HUES48 (cell line): Measurements from ENCODE around the gene SCYGR6.
"Not testable (repeated sequence)": the region's sequence is repeated elsewhere in the genome, so short reads cannot be mapped to it uniquely, and the experiment has no call there.

Source experiments
- H3K27ac ChIP-seq: one replicate; pipeline ENCODE4 v1.7.0; 2013; ENCODE audit warnings: low read depth, low read length, inconsistent platforms
- H3K27me3 ChIP-seq: 2 replicates; pipeline ENCODE4 v1.6.1; 2013; ENCODE audit warnings: mild to moderate bottlenecking, low read length; ENCODE audit not compliant: control insufficient read depth, insufficient read depth
- H3K36me3 ChIP-seq: 2 replicates; pipeline ENCODE4 v1.6.1; 2013; ENCODE audit warnings: low read length; ENCODE audit not compliant: control insufficient read depth, insufficient read depth
- H3K4me1 ChIP-seq: 2 replicates; pipeline ENCODE4 v1.6.1; 2013; ENCODE audit warnings: mild to moderate bottlenecking, low read length; ENCODE audit not compliant: control insufficient read depth, insufficient read depth
- H3K4me3 ChIP-seq: 2 replicates; pipeline ENCODE4 v1.5.1; 2013; ENCODE audit warnings: mild to moderate bottlenecking, low read depth, low read length
- H3K9ac ChIP-seq: 2 replicates; pipeline ENCODE4 v1.6.1; 2013; ENCODE audit warnings: mild to moderate bottlenecking, low read depth, low read length, moderate library complexity
- H3K9me3 ChIP-seq: 2 replicates; pipeline ENCODE4 v1.6.1; 2013; ENCODE audit warnings: low read length; ENCODE audit not compliant: control insufficient read depth, insufficient read depth

The SCYGR6 gene

GRCh38 chr2:227724394-227725039 lies at the start of gene SCYGR6:
TSS of gene SCYGR6 (minus strand) at chr2:227724757. CDS start at chr2:227724757, 0 bp downstream.
- Histone ChIP-seq H3K9me3 (no peaks in the 10 kb centered on the region), H3K9ac (no peak within 1 kb of the TSS), H3K4me1 (no peaks in the 10 kb centered on the region), H3K36me3 (no peaks in the 10 kb centered on the region), H3K27me3 (no peaks in the 10 kb centered on the region), H3K27ac (no peak within 1 kb of the TSS), H3K4me3 (no peak within 1 kb of the TSS)

GRCh38 chr2:227774011-227774624 lies 49.6 kb upstream of the SCYGR6 start:
- Histone ChIP-seq H3K9ac (no peak overlapping the region), H3K36me3 (no peaks in the 10 kb centered on the region), H3K27ac (no peak overlapping the region), H3K4me3 (no peak overlapping the region), H3K4me1 (peaks cover 15% of the 10 kb centered on the region), H3K27me3 (no peaks in the 10 kb centered on the region), H3K9me3 (no peaks in the 10 kb centered on the region)

- Histone ChIP-seq H3K4me1 (peaks cover 15% of the 10 kb centered on the region), H3K4me3 (no peak overlapping the region), H3K27ac (peak overlapping the region; percentile 12)
These were observed 48.4 kb upstream of the SCYGR6 start for GRCh38 chr2:227772932-227773331.

GRCh38 chr2:227772197-227772661 lies 47.7 kb upstream of the SCYGR6 start:
- H3K36me3 ChIP-seq = no peaks in the 10 kb centered on the region
- no peak overlapping the region for H3K27ac ChIP-seq
- H3K9me3 ChIP-seq = no peaks in the 10 kb centered on the region
- peaks cover 15% of the 10 kb centered on the region for H3K4me1 ChIP-seq
- H3K4me3 ChIP-seq = no peak overlapping the region
- H3K27me3 ChIP-seq = no peaks in the 10 kb centered on the region
- H3K9ac ChIP-seq = no peak overlapping the region

More at GRCh38 chr2:227772932-227773331, 48.4 kb upstream of the SCYGR6 start:
- H3K9ac ChIP-seq = no peak overlapping the region
- no peaks in the 10 kb centered on the region for H3K36me3 ChIP-seq
- H3K9me3 ChIP-seq = no peaks in the 10 kb centered on the region
- H3K27me3 ChIP-seq = no peaks in the 10 kb centered on the region

GRCh38 chr2:227767830-227768229 lies 43.3 kb upstream of the SCYGR6 start:
- Histone ChIP-seq H3K9me3 (no peaks in the 10 kb centered on the region), H3K27ac (no peak overlapping the region), H3K4me1 (peaks cover 7% of the 10 kb centered on the region), H3K27me3 (no peaks in the 10 kb centered on the region), H3K36me3 (no peaks in the 10 kb centered on the region), H3K9ac (no peak overlapping the region), H3K4me3 (no peak overlapping the region)

GRCh38 chr2:227766373-227766883 lies 41.9 kb upstream of the SCYGR6 start:
- Histone ChIP-seq H3K4me1 (no peaks in the 10 kb centered on the region), H3K4me3 (no peak overlapping the region), H3K27me3 (no peaks in the 10 kb centered on the region), H3K27ac (no peak overlapping the region), H3K9ac (no peak overlapping the region), H3K36me3 (no peaks in the 10 kb centered on the region), H3K9me3 (no peaks in the 10 kb centered on the region)

GRCh38 chr2:227765788-227766372 lies 41.3 kb upstream of the SCYGR6 start:
- Histone ChIP-seq H3K27ac (no peak overlapping the region), H3K9me3 (no peaks in the 10 kb centered on the region), H3K36me3 (no peaks in the 10 kb centered on the region), H3K9ac (no peak overlapping the region), H3K27me3 (no peaks in the 10 kb centered on the region), H3K4me1 (no peaks in the 10 kb centered on the region), H3K4me3 (no peak overlapping the region)

GRCh38 chr2:227761740-227762476 lies 37.4 kb upstream of the SCYGR6 start:
- H3K4me3 ChIP-seq = no peak overlapping the region
- peaks cover 14% of the 10 kb centered on the region for H3K4me1 ChIP-seq
- no peaks in the 10 kb centered on the region for H3K36me3 ChIP-seq
- H3K9ac ChIP-seq = no peak overlapping the region
- no peaks in the 10 kb centered on the region for H3K27me3 ChIP-seq
- H3K27ac ChIP-seq = no peak overlapping the region
- no peaks in the 10 kb centered on the region for H3K9me3 ChIP-seq

- peak overlapping the region; percentile 53 for H3K27ac ChIP-seq
These were observed 35.0 kb upstream of the SCYGR6 start for GRCh38 chr2:227759411-227760118.

GRCh38 chr2:227756261-227756660 lies 31.7 kb upstream of the SCYGR6 start:
- not testable (repeated sequence) for H3K4me3 ChIP-seq, H3K27me3 ChIP-seq, H3K27ac ChIP-seq, H3K9ac ChIP-seq, H3K9me3 ChIP-seq, H3K36me3 ChIP-seq
- peaks cover 14% of the 10 kb centered on the region for H3K4me1 ChIP-seq

More at GRCh38 chr2:227759411-227760118, 35.0 kb upstream of the SCYGR6 start:
- H3K9me3 ChIP-seq = no peaks in the 10 kb centered on the region
- H3K4me1 ChIP-seq = peaks cover 14% of the 10 kb centered on the region
- H3K9ac ChIP-seq = no peak overlapping the region
- no peaks in the 10 kb centered on the region for H3K27me3 ChIP-seq
- no peak overlapping the region for H3K4me3 ChIP-seq
- no peaks in the 10 kb centered on the region for H3K36me3 ChIP-seq
